Measurements from ENCODE around the gene DUSP11. TPM values are rescaled to one million over a fixed set of nuclear protein-coding genes. Genes with fewer than 3 reads are reported as not detected.

Gene DUSP11
- total RNA-seq, result 38.1 and 39.5 TPM in 2 replicates

DNA sequence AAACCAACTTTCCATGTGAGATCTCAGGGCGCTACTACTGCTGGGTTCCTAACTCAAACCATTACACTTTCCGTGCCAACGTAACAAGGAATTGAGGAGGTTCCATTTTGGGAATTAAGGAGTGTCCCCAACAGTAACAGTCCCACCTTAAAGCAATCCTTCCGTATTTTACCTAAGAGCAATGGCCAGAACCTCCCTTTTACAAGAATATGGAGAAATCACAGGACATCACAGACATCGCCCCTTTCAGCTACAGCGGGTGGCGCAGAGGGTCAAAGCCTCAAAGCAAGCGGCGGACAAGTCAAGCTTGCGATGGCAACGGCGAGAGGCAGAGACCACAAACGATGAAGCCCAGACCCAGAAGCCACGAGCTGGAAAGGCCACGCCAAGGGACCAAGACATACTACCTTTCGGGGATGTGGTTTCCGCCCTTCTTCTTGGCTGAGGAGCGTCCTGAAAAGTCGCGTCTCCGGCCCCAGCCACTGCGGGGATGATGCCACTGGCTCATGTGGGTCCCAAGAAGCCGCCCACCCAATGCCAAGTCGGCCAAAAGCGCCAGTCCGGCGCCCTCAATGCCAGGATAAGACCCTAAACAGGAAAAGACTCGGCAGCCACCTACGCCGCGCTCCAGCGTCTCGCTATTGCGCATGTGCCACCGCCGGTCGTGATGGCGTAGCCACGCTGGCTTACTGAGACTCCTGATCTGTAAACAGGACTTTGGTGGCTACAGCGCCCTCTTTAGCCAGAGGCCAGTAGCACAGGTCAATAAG is at the start of gene DUSP11:
Gene DUSP11, minus strand, starts transcription at position 637 of the 770 bp plus-strand sequence. Its CDS starts 129 bp downstream, at position 508.
- Mint-ChIP-seq H3K4me1 (peaks cover 13% of the 10 kb centered on the region), H3K36me3 (ENCODE audit: low read depth) (peaks cover 23% of the 10 kb centered on the region), H3K27ac (peak within 1 kb of the TSS; percentile 93), H3K4me3 (peak within 1 kb of the TSS; percentile 91), H3K9me3 (no peaks in the 10 kb centered on the region), H3K27me3 (peaks cover 4% of the 10 kb centered on the region)
- peak; percentile 99 for DNase-seq
- intact Hi-C loops (cut with micrococcal nuclease), result loop anchor here (1.0 kb wide), 1 partner anchor 42 kb away; the partner anchor contains the start of gene TPRKB

DNA sequence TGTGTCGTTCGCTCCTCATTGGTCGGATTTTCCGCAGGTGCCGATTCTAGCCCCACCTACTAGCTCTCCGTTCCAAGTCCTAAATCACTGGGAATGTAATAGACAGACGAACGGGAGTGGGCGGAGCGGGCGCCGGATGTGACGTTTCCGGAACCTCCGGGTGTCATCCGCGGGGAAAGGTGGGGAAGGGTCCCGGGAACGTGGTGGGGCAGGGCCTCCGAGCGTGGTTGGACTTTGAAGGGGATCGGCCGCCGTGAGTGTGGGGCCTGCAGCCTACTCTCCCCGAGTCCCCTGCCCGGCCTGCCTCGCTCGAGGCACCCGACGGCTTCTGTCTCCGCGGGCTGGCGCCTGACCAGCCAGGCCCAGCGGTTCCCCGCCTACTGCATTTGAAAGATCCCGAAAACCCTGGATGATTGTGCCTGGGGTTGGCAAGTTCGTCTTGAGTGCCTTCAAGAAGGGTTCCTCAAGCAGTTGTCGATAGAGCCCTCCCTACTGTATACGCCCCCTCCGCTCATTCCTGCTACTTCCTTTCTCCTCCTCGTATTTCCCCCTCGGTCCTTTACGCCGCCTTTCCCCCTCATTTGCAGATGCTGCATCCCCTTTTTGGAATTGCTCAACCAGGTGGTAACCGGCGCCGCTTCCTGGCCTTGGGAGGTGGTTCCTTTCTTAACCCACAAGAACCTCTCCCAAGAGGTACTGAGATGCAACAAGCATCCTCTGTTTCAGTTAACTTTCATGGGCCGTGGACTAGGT is 49.1 kb upstream of the DUSP11 start, which contains the start of gene STAMBP:
Gene STAMBP, plus strand, starts transcription at position 144 of the 753 bp plus-strand sequence. CDS start 1,896 bp downstream, outside the sequence.
- peaks cover 8% of the 10 kb centered on the region for H3K9me3 Mint-ChIP-seq
- H3K27ac Mint-ChIP-seq, result peak within 1 kb of the TSS; percentile 96
- peaks cover 30% of the 10 kb centered on the region for H3K36me3 Mint-ChIP-seq (ENCODE audit: low read depth)
- intact Hi-C loops (cut with micrococcal nuclease), result loop anchor here (2.0 kb wide), 2 partner anchors 158 to 174 kb away; no protein-coding TSS in a partner anchor
- H3K27me3 Mint-ChIP-seq, result peaks cover 2% of the 10 kb centered on the region
- DNase-seq, result peak; percentile 98
- peaks cover 44% of the 10 kb centered on the region for H3K4me1 Mint-ChIP-seq
- H3K4me3 Mint-ChIP-seq, result peak within 1 kb of the TSS; percentile 97

DNA sequence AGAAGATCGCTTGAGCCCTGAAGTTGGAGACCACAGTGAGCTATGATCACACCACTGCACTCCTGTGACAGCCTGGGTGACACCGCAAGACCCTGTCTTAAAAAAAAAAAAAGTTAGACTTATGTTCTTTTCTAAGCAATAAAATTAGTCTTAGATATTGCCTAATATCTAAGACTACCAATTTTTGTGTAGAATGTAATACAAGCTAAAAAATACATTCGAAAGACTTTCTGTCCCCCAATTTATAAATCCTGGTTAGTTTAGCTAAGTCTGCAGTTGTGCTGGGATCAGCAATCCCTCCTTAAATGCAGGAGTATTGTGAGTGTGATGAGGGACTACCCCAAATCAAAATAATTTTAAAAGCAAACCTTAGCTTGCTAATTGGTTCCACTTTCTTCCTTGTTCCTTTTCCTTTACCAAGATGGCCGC is 48.5 kb upstream of the DUSP11 start:
- DNase-seq, result no peak
- Mint-ChIP-seq H3K9me3 (peaks cover 8% of the 10 kb centered on the region), H3K4me1 (peaks cover 43% of the 10 kb centered on the region), H3K36me3 (ENCODE audit: low read depth) (peaks cover 25% of the 10 kb centered on the region), H3K4me3 (peak overlapping the region; percentile 97), H3K27me3 (peaks cover 2% of the 10 kb centered on the region), H3K27ac (peak overlapping the region; percentile 96)
- intact Hi-C loops (cut with micrococcal nuclease), result loop anchor here (2.0 kb wide), 2 partner anchors 158 to 174 kb away; no protein-coding TSS in a partner anchor

DNA sequence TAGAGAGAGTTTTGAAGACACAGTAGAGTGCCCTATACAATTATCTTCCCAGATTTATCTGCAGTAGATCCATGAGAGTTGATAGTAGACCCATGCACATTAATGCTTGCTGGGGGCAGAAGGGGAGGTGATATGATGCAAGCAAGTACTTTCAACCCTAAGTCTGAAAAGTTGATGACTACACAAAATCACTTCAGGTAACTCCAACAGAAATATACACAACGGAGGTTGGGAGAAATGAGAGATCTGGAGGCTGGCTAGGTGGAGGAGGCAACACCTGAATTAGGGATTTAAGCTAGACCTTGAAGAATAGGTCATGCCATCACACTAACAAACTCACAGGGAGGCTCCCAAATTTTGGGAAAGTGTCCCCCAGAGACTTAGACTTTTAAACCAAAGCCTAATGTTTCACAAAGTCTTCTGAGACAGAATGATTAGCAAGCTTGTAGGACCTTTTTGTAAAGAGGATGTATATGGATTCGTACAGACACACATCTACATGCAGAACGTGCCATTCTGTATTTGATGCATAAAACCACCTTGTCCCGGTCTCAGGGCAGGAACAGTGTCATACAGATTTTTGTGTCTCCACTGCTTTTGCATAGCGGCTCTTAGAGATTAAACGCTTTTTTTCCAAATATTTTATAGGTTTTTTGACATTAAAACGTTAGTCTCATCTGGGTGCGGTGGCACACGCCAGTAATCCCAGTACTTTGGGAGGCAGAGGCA is 47.9 kb upstream of the DUSP11 start:
- intact Hi-C loops (cut with micrococcal nuclease), result loop anchor here (2.0 kb wide), 2 partner anchors 159 to 175 kb away; no protein-coding TSS in a partner anchor
- peaks cover 7% of the 10 kb centered on the region for H3K9me3 Mint-ChIP-seq
- H3K4me1 Mint-ChIP-seq, result peaks cover 41% of the 10 kb centered on the region

DNA sequence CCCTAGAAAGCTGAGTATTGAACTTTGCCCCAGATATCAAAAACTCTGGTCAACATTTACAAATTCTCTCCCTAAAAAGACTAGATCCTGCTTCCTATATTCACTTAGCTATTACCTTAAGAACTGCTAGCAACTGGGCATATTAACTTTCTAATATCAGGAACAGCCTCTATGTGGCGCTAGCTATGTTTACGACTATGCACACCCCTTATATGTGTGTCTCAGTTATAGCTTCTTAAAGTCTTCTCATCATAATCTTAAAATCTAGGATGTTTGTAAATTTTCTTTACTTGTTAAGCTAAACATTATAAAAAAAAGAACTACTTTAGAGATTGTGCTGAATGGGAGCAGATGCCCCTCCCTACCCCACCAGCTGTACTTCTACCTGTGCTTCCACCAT is 47.1 kb upstream of the DUSP11 start:
- peaks cover 38% of the 10 kb centered on the region for H3K4me1 Mint-ChIP-seq
- H3K27ac Mint-ChIP-seq, result no peak overlapping the region
- intact Hi-C loops (cut with micrococcal nuclease), result no loop called here
- DNase-seq, result no peak
- H3K27me3 Mint-ChIP-seq, result peaks cover 2% of the 10 kb centered on the region
- no peak overlapping the region for H3K4me3 Mint-ChIP-seq
- peaks cover 12% of the 10 kb centered on the region for H3K36me3 Mint-ChIP-seq (ENCODE audit: low read depth)
- H3K9me3 Mint-ChIP-seq, result peaks cover 3% of the 10 kb centered on the region

More for the DNA sequence above, 47.9 kb upstream of the DUSP11 start:
- no peak for DNase-seq
- Mint-ChIP-seq H3K4me3 (peak overlapping the region; percentile 97), H3K36me3 (ENCODE audit: low read depth) (peaks cover 20% of the 10 kb centered on the region), H3K27me3 (peaks cover 2% of the 10 kb centered on the region), H3K27ac (peak overlapping the region; percentile 9)

DNA sequence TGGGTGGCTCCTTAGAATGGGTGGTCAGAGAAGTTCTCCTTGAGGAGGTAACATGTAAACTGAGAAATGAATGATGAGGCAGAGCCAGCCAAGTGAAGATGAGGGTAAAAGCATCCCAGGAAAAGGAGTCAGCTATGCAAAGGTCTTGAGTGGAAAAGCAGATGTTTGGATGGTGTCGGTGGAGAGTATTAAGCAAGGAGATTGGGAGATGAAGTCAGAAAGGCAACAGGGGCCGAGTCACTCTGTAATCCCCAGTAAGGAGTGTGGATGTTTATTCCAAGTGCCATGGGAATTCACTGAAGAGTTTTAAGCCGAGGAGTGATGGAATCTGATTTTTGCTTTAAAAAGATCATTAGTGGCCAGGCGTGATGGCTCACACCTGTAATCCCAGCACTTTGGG is 45.5 kb upstream of the DUSP11 start:
- DNase-seq, result no peak
- peaks cover 37% of the 10 kb centered on the region for H3K4me1 Mint-ChIP-seq
- peaks cover 2% of the 10 kb centered on the region for H3K27me3 Mint-ChIP-seq
- no peak overlapping the region for H3K27ac Mint-ChIP-seq
- intact Hi-C loops (cut with micrococcal nuclease), result no loop called here
- peaks cover 2% of the 10 kb centered on the region for H3K36me3 Mint-ChIP-seq (ENCODE audit: low read depth)
- no peak overlapping the region for H3K4me3 Mint-ChIP-seq
- no peaks in the 10 kb centered on the region for H3K9me3 Mint-ChIP-seq

DNA sequence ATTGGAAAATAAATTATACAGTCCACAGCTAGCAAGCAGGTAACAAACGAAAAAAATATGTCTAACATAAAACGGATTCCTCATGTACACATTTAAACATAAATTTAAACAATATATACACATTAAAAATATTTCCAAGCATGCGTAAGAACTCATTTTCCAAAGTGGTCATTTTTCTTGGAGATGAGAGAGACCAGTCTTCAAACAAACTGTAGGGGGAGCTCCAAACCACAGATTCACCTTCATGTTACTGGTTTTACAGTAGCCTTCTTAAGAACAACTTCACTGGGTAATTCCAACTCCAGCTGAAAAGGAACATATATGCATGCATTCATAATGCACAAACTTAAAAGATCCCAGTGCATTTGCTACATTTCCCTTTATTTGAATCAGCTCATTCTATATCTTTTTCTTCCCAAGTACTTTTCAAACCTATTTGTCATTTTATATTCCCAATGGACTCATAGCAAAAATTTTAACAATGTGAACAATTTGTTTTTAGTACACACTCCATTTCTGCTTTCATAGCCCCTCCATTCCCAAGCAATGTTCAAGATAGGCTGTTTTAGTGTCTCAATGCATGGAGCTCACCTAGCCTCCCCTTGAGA is 44.1 kb upstream of the DUSP11 start:
- peaks cover 26% of the 10 kb centered on the region for H3K4me1 Mint-ChIP-seq
- peaks cover 2% of the 10 kb centered on the region for H3K27me3 Mint-ChIP-seq
- no peak overlapping the region for H3K27ac Mint-ChIP-seq
- H3K36me3 Mint-ChIP-seq (ENCODE audit: low read depth), result peaks cover 2% of the 10 kb centered on the region
- DNase-seq, result peak; percentile 83
- intact Hi-C loops (cut with micrococcal nuclease), result loop anchor here (1.0 kb wide), 1 partner anchor 324 kb away; no protein-coding TSS in a partner anchor
- no peaks in the 10 kb centered on the region for H3K9me3 Mint-ChIP-seq
- H3K4me3 Mint-ChIP-seq, result no peak overlapping the region

DNA sequence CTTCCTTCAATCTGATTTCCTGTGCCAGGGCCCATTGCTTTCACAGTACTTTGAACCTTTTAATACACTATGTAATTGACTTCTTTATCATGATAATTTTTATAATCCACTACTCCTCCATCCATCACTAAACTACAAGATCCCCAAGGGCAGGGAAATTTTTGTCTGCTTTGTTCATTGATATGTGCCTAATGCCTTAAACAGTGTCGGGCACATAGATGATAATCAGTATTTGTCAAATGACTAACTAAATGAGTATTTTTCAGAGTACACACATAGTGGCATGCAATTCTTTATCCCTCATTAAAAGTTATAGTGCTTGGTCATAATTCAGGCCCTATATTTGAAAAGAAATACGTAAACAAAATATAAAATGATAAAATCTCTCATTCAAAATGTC is 43.5 kb upstream of the DUSP11 start:
- Mint-ChIP-seq H3K36me3 (ENCODE audit: low read depth) (no peaks in the 10 kb centered on the region), H3K27ac (no peak overlapping the region), H3K4me1 (peaks cover 23% of the 10 kb centered on the region), H3K27me3 (peaks cover 4% of the 10 kb centered on the region), H3K4me3 (no peak overlapping the region), H3K9me3 (no peaks in the 10 kb centered on the region)
- DNase-seq, result no peak
- intact Hi-C loops (cut with micrococcal nuclease), result no loop called here

DNA sequence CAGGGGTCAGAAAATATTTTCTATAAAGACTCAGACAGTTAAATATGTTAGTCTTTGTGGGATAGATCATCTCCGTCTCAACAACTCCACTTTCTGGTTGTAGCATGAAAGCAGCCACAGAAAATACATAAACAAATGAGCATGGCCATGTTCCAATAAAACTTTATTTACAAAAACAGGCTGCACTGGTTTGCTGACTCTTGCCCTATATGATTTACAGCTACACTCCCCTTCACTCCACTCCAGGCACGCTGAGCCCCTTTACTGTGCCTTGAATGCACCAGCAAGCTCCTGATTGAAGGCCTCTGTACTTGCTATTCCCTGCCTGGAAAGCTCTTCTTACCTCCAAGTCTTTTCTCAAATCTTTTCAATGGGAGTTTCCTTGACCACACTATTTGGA is 43.1 kb upstream of the DUSP11 start:
- DNase-seq, result no peak
- no peak overlapping the region for H3K4me3 Mint-ChIP-seq
- H3K4me1 Mint-ChIP-seq, result peaks cover 23% of the 10 kb centered on the region
- H3K27ac Mint-ChIP-seq, result no peak overlapping the region
- intact Hi-C loops (cut with micrococcal nuclease), result no loop called here
- peaks cover 4% of the 10 kb centered on the region for H3K27me3 Mint-ChIP-seq
- no peaks in the 10 kb centered on the region for H3K36me3 Mint-ChIP-seq (ENCODE audit: low read depth)
- H3K9me3 Mint-ChIP-seq, result no peaks in the 10 kb centered on the region

DNA sequence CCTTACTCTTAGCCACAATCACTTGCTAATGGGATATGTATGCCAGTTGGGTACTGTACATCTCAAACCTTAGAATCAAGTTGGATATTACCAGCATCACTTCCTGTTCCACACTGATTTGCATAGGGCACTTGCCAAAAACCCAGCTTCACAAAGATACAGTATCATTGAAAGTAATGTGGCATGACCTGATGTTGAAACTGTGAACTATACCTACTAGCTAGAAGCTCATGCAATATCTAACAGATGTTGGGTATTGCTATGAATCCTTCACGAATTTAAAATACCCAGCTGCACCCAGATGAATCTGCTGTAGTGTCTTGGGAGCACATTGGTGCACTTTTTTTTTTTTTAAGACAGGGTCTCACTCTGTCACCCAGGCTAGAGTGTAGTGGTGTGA is 42.4 kb upstream of the DUSP11 start:
- Mint-ChIP-seq H3K27me3 (peaks cover 4% of the 10 kb centered on the region), H3K27ac (no peak overlapping the region), H3K4me1 (peaks cover 18% of the 10 kb centered on the region), H3K36me3 (ENCODE audit: low read depth) (no peaks in the 10 kb centered on the region), H3K9me3 (no peaks in the 10 kb centered on the region), H3K4me3 (no peak overlapping the region)
- intact Hi-C loops (cut with micrococcal nuclease), result no loop called here
- DNase-seq, result no peak

DNA sequence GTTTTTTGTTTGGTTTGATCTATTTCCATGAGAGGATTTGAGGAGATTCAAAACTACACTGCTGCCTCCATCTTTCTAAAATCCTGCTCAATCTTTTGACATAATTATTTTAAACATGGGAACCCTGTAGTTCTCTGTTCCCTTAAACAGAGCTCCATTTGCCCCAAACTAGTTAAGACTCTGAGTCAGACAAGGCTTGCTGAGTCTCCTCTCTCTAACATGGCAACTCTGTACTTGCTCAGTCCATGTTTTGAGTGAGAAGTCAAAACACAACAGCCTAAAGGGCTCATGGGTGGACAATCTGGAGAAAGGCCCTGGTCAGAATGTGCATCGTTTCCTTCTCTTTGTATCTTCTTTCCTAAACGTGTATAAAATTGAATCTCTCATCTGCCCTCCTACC is 41.8 kb upstream of the DUSP11 start:
- H3K27me3 Mint-ChIP-seq, result peaks cover 4% of the 10 kb centered on the region

DNA sequence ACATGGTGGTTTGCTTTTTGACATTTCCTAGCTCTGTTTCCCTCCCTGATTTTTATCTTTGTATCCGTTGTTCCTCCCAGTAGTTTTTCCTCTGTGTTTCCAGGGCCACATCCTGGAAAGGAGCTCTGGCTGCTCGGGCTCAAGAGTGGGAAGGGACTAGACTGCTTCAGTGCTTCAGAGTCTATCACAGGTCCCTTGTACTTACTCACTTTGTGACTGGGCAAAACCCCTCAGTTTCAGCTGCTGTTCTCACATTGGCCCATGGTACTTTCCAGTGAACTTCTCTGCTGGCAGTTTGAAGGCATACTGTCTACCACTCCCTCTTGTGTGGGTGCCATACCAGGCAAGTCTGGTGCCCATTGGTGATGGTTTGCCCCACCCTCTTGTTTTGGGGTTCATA is 41.3 kb upstream of the DUSP11 start:
- Mint-ChIP-seq H3K4me1 (peaks cover 17% of the 10 kb centered on the region), H3K27me3 (peaks cover 4% of the 10 kb centered on the region), H3K4me3 (no peak overlapping the region), H3K9me3 (no peaks in the 10 kb centered on the region), H3K36me3 (ENCODE audit: low read depth) (no peaks in the 10 kb centered on the region), H3K27ac (peak overlapping the region; percentile 67)
- intact Hi-C loops (cut with micrococcal nuclease), result no loop called here
- no peak for DNase-seq

More for the DNA sequence above, 41.8 kb upstream of the DUSP11 start:
- peak overlapping the region; percentile 52 for H3K27ac Mint-ChIP-seq
- peaks cover 17% of the 10 kb centered on the region for H3K4me1 Mint-ChIP-seq
- H3K9me3 Mint-ChIP-seq, result no peaks in the 10 kb centered on the region
- no peaks in the 10 kb centered on the region for H3K36me3 Mint-ChIP-seq (ENCODE audit: low read depth)
- H3K4me3 Mint-ChIP-seq, result no peak overlapping the region
- DNase-seq, result no peak
- intact Hi-C loops (cut with micrococcal nuclease), result no loop called here

DNA sequence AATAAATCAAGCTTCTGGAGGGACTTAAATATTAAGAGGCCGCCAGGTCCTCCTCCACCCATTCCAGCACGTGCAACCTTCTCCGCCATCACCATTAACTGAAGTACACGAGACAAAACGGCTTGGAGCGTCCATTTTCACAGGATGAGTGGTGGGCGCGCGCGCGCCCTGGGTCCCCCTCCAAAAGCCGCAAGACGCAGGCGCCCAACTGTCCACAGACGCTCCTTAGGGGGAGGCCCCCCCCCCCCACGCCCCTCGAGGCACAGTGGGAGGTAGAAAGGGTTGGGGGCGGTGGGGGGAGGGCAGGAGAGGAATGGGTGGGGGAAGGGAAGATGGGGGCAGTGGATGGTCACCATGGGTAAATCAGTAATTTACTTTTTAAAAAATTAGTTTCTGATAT is 38.4 kb upstream of the DUSP11 start:
- no peaks in the 10 kb centered on the region for H3K36me3 Mint-ChIP-seq (ENCODE audit: low read depth)
- no peaks in the 10 kb centered on the region for H3K9me3 Mint-ChIP-seq
- no peak overlapping the region for H3K4me3 Mint-ChIP-seq
- no peak for DNase-seq
- no peak overlapping the region for H3K27ac Mint-ChIP-seq
- intact Hi-C loops (cut with micrococcal nuclease), result no loop called here
- peaks cover 16% of the 10 kb centered on the region for H3K4me1 Mint-ChIP-seq
- H3K27me3 Mint-ChIP-seq, result peaks cover 4% of the 10 kb centered on the region

All from activated CD4-positive, alpha-beta T cell treated with anti-CD3 and anti-CD28 coated beads, Interleukin-2, amount 10 ng/mL, durations not matched to agents 24 days and 14 days (primary cell).